Measurements from ENCODE around the gene GBF1.

DNA sequence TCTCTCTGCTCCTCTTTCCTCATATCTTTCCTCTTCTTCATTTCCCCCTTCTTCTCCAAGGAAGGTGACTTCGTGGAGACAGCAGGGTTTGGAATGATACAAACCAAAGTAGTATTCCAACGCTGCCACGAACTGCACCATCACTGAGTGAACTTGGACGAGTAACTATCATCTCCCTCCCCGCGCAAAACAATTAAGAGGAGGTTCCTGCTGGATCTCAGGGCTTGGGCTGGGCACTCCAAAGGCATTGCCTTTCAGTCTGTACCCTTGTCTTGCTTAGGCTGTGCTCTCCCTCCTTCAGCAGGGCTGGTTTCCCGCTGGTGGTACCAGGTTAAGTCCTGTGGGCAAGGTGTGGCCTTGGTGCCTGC, 3.2 kb upstream of the GBF1 start:
- TF ChIP-seq, protein P1, sequence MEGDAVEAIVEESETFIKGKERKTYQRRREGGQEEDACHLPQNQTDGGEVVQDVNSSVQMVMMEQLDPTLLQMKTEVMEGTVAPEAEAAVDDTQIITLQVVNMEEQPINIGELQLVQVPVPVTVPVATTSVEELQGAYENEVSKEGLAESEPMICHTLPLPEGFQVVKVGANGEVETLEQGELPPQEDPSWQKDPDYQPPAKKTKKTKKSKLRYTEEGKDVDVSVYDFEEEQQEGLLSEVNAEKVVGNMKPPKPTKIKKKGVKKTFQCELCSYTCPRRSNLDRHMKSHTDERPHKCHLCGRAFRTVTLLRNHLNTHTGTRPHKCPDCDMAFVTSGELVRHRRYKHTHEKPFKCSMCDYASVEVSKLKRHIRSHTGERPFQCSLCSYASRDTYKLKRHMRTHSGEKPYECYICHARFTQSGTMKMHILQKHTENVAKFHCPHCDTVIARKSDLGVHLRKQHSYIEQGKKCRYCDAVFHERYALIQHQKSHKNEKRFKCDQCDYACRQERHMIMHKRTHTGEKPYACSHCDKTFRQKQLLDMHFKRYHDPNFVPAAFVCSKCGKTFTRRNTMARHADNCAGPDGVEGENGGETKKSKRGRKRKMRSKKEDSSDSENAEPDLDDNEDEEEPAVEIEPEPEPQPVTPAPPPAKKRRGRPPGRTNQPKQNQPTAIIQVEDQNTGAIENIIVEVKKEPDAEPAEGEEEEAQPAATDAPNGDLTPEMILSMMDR (IDR thresholded peaks at IDR 0.05): no peak
- TF ChIP-seq TAF1 (IDR thresholded peaks at IDR 0.05; ENCODE audit: borderline replicate concordance, low read depth, low read length) (no peak), SMC3 (IDR thresholded peaks at IDR 0.05; ENCODE audit: low read depth, low read length) (no peak), CHD2 (IDR thresholded peaks at IDR 0.05; ENCODE audit: low read length, partially characterized antibody) (no peak), EP300 (IDR thresholded peaks at IDR 0.05; ENCODE audit: borderline replicate concordance in 1 of 2, low read depth in 1 of 2, low read length in 1 of 2) (no peak), POLR2AphosphoS5 (IDR thresholded peaks at IDR 0.05; ENCODE audit: low read depth, low read length) (no peak), RCOR1 (IDR thresholded peaks at IDR 0.05; ENCODE audit: low read length) (no peak), ELF1 (IDR thresholded peaks at IDR 0.05) (no peak), MXI1 (IDR thresholded peaks at IDR 0.05; ENCODE audit: low read depth, low read length) (no peak), GATA2 (CRISPR knock-in tag; IDR thresholded peaks at IDR 0.05) (no peak), GABPA (IDR thresholded peaks at IDR 0.05; ENCODE audit: low read depth) (no peak)
- TF ChIP-seq, protein P2, sequence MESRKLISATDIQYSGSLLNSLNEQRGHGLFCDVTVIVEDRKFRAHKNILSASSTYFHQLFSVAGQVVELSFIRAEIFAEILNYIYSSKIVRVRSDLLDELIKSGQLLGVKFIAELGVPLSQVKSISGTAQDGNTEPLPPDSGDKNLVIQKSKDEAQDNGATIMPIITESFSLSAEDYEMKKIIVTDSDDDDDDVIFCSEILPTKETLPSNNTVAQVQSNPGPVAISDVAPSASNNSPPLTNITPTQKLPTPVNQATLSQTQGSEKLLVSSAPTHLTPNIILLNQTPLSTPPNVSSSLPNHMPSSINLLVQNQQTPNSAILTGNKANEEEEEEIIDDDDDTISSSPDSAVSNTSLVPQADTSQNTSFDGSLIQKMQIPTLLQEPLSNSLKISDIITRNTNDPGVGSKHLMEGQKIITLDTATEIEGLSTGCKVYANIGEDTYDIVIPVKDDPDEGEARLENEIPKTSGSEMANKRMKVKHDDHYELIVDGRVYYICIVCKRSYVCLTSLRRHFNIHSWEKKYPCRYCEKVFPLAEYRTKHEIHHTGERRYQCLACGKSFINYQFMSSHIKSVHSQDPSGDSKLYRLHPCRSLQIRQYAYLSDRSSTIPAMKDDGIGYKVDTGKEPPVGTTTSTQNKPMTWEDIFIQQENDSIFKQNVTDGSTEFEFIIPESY (IDR thresholded peaks at IDR 0.05; ENCODE audit: borderline replicate concordance, low read depth): no peak
- TF ChIP-seq, protein P3, sequence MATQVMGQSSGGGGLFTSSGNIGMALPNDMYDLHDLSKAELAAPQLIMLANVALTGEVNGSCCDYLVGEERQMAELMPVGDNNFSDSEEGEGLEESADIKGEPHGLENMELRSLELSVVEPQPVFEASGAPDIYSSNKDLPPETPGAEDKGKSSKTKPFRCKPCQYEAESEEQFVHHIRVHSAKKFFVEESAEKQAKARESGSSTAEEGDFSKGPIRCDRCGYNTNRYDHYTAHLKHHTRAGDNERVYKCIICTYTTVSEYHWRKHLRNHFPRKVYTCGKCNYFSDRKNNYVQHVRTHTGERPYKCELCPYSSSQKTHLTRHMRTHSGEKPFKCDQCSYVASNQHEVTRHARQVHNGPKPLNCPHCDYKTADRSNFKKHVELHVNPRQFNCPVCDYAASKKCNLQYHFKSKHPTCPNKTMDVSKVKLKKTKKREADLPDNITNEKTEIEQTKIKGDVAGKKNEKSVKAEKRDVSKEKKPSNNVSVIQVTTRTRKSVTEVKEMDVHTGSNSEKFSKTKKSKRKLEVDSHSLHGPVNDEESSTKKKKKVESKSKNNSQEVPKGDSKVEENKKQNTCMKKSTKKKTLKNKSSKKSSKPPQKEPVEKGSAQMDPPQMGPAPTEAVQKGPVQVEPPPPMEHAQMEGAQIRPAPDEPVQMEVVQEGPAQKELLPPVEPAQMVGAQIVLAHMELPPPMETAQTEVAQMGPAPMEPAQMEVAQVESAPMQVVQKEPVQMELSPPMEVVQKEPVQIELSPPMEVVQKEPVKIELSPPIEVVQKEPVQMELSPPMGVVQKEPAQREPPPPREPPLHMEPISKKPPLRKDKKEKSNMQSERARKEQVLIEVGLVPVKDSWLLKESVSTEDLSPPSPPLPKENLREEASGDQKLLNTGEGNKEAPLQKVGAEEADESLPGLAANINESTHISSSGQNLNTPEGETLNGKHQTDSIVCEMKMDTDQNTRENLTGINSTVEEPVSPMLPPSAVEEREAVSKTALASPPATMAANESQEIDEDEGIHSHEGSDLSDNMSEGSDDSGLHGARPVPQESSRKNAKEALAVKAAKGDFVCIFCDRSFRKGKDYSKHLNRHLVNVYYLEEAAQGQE (IDR thresholded peaks at IDR 0.05; ENCODE audit: low read depth, low read length): no peak
- TF ChIP-seq, protein P4, sequence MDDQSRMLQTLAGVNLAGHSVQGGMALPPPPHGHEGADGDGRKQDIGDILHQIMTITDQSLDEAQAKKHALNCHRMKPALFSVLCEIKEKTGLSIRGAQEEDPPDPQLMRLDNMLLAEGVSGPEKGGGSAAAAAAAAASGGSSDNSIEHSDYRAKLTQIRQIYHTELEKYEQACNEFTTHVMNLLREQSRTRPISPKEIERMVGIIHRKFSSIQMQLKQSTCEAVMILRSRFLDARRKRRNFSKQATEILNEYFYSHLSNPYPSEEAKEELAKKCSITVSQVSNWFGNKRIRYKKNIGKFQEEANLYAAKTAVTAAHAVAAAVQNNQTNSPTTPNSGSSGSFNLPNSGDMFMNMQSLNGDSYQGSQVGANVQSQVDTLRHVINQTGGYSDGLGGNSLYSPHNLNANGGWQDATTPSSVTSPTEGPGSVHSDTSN (IDR thresholded peaks at IDR 0.05): no peak
